ENCODE results near the gene MIPEP. TPM values are rescaled to one million over a fixed set of nuclear protein-coding genes. Genes with fewer than 3 reads are reported as not detected.
A peak's percentile ranks its signal among the peaks of the same experiment; 100 is the strongest.

MIPEP gene
- total RNA-seq, 1 experiment from 2014 or later, result 18.6 TPM

DNA sequence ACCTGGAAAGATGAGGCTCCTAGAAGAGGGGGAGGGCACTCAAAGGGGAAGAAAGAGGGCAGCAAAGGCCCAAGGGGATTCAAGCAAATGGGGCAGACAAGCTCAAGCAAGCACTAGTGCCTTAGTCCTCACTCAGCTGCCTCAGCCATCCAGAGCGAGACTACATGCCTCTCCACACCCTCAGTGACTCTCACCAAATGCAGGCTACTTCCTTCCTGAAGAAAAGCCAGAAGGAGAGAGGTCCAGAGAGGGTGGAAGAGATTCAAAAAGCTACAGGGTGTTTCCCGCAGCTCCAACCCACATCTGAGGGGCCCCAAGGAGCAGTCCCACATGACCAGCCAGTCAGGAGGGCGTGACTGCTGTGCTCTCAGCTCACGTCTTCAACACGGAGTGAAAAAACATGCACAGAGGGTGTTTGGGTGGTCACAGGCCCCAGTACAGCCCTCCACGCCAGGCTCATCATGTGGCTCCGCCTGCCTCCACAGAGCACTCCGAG lies 40.5 kb downstream of the MIPEP start:
- POLR2A ChIA-PET (ENCODE audit: unreplicated experiment), result no interaction called here
- H3K9me3 ChIP-seq (ENCODE audit: insufficient read depth, low read depth), result no peaks in the 10 kb centered on the region
- H3K27ac ChIP-seq, result no peak overlapping the region

DNA sequence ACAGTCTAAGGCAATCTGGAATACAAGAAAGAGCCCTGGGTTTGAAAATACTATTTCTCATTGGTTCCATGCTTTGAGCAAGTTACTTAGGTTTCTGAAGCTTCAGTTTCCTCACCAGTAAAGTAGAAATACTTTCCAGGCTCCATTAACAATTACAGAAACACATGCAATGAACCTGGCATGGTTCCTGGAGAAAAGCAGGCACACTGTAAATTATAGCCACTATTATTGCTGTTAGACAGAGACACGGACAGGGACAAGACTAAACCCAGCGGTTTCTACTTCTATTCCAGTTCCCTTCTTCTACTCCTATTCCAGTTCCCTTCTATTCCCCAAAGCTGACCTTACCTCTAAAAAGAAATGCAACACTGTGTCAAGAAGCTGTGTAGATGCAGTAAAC lies 41.2 kb downstream of the MIPEP start:
- Histone ChIP-seq H3K79me2 (ENCODE audit: low read depth) (no peaks in the 10 kb centered on the region), H3K36me3 (ENCODE audit: low read depth) (no peaks in the 10 kb centered on the region), H2AFZ (no peak overlapping the region), H3K4me2 (no peak overlapping the region), H3K9me3 (ENCODE audit: insufficient read depth, low read depth) (no peaks in the 10 kb centered on the region), H3K9me2 (ENCODE audit: insufficient read depth) (no peaks in the 10 kb centered on the region), H3K4me3 (no peak overlapping the region), H3K27ac (no peak overlapping the region), H3K4me1 (replicated peaks; ENCODE audit: insufficient read depth) (no peaks in the 10 kb centered on the region), H3K27me3 (ENCODE audit: insufficient read depth, low read depth) (no peaks in the 10 kb centered on the region), H4K20me1 (ENCODE audit: insufficient read depth) (no peaks in the 10 kb centered on the region), H3F3A (ENCODE audit: insufficient read depth, low read depth) (no peaks in the 10 kb centered on the region)
- no TSS peak for BruUV-seq (replicated peaks)
- ChIA-PET POLR2A (ENCODE audit: unreplicated experiment) (no interaction called here), CTCF (no interaction called here)
- TF ChIP-seq EZH2 (IDR thresholded peaks at IDR 0.05; ENCODE audit: low read depth), result no peak
- TF ChIP-seq CTCF (conservative IDR thresholded peaks at IDR 0.05), result no peak
- intact Hi-C loops (cut with micrococcal nuclease; ENCODE audit: unreplicated experiment), result no loop called here
- no peak for DNase-seq

More for the DNA sequence above, 40.5 kb downstream of the MIPEP start:
- no peak overlapping the region for H2AFZ ChIP-seq
- H3K4me1 ChIP-seq (replicated peaks; ENCODE audit: insufficient read depth), result no peaks in the 10 kb centered on the region
- H3K79me2 ChIP-seq (ENCODE audit: low read depth), result no peaks in the 10 kb centered on the region
- no peaks in the 10 kb centered on the region for H4K20me1 ChIP-seq (ENCODE audit: insufficient read depth)
- no peaks in the 10 kb centered on the region for H3K36me3 ChIP-seq (ENCODE audit: low read depth)
- BruUV-seq (replicated peaks), result no TSS peak
- peak in 1 of 2 experiments; percentile 15 for DNase-seq
- H3F3A ChIP-seq (ENCODE audit: insufficient read depth, low read depth), result no peaks in the 10 kb centered on the region
- TF ChIP-seq CTCF (conservative IDR thresholded peaks at IDR 0.05) (no peak), EZH2 (IDR thresholded peaks at IDR 0.05; ENCODE audit: low read depth) (no peak)
- no peak overlapping the region for H3K4me2 ChIP-seq
- no peaks in the 10 kb centered on the region for H3K9me2 ChIP-seq (ENCODE audit: insufficient read depth)
- intact Hi-C loops (cut with micrococcal nuclease; ENCODE audit: unreplicated experiment), result no loop called here
- no peak overlapping the region for H3K4me3 ChIP-seq
- CTCF ChIA-PET, result no interaction called here
- no peaks in the 10 kb centered on the region for H3K27me3 ChIP-seq (ENCODE audit: insufficient read depth, low read depth)

DNA sequence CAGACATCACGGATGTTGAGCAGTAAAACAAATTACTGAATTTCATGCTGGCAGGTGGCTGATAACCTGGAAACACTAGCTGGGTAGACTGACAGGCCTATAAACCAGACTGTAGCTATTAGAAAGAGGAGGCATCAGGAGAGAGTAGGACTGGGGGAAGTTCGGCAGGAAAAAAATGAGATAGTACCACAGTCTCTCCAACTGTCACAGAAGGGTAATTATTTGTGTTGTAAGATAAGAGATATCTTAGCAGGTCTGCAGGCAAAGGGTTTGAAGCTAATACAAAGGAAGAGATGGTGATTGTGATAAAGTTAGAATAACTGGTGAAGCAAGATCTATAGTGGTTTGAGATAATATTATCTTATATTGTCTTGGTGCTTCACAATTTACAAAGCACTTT lies 41.7 kb downstream of the MIPEP start:
- no peaks in the 10 kb centered on the region for H3K79me2 ChIP-seq (ENCODE audit: low read depth)
- H4K20me1 ChIP-seq (ENCODE audit: insufficient read depth), result no peaks in the 10 kb centered on the region
- no peak for TF ChIP-seq CTCF (conservative IDR thresholded peaks at IDR 0.05)
- no peak for TF ChIP-seq EZH2 (IDR thresholded peaks at IDR 0.05; ENCODE audit: low read depth)
- no peaks in the 10 kb centered on the region for H3K9me2 ChIP-seq (ENCODE audit: insufficient read depth)
- no peaks in the 10 kb centered on the region for H3K9me3 ChIP-seq (ENCODE audit: insufficient read depth, low read depth)
- H3F3A ChIP-seq (ENCODE audit: insufficient read depth, low read depth), result no peaks in the 10 kb centered on the region
- no peak overlapping the region for H3K27ac ChIP-seq
- no peaks in the 10 kb centered on the region for H3K4me1 ChIP-seq (replicated peaks; ENCODE audit: insufficient read depth)
- H3K4me3 ChIP-seq, result no peak overlapping the region
- intact Hi-C loops (cut with micrococcal nuclease; ENCODE audit: unreplicated experiment), result no loop called here
- no peaks in the 10 kb centered on the region for H3K27me3 ChIP-seq (ENCODE audit: insufficient read depth, low read depth)
- no peak for DNase-seq
- no TSS peak for BruUV-seq (replicated peaks)
- ChIA-PET CTCF (no interaction called here), POLR2A (ENCODE audit: unreplicated experiment) (no interaction called here)
- H3K4me2 ChIP-seq, result no peak overlapping the region
- H2AFZ ChIP-seq, result no peak overlapping the region
- no peaks in the 10 kb centered on the region for H3K36me3 ChIP-seq (ENCODE audit: low read depth)

Measured in PC-9 (cell line).